GM12875 (cell line): ENCODE measurements around the gene SDK1.

Experiments used
- H3K4me3 ChIP-seq: one replicate; pipeline ENCODE4 v1.5.1; 2011; ENCODE audit warnings: low read depth, low read length, control low read depth
- TF ChIP-seq, protein P1 (sequence below): IDR thresholded peaks from 2 replicates; pipeline ENCODE4 v1.5.1; 2011; ENCODE audit warnings: low read depth, mild to moderate bottlenecking, control low read depth, inconsistent platforms, low read length, moderate library complexity, borderline replicate concordance; ENCODE audit not compliant: insufficient read depth

SDK1 gene

GRCh38 chr7:3358991-3359390 lies 57.9 kb downstream of the SDK1 start:
- TF ChIP-seq, protein P1, sequence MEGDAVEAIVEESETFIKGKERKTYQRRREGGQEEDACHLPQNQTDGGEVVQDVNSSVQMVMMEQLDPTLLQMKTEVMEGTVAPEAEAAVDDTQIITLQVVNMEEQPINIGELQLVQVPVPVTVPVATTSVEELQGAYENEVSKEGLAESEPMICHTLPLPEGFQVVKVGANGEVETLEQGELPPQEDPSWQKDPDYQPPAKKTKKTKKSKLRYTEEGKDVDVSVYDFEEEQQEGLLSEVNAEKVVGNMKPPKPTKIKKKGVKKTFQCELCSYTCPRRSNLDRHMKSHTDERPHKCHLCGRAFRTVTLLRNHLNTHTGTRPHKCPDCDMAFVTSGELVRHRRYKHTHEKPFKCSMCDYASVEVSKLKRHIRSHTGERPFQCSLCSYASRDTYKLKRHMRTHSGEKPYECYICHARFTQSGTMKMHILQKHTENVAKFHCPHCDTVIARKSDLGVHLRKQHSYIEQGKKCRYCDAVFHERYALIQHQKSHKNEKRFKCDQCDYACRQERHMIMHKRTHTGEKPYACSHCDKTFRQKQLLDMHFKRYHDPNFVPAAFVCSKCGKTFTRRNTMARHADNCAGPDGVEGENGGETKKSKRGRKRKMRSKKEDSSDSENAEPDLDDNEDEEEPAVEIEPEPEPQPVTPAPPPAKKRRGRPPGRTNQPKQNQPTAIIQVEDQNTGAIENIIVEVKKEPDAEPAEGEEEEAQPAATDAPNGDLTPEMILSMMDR: no peak
- no peak overlapping the region for H3K4me3 ChIP-seq

DNA sequence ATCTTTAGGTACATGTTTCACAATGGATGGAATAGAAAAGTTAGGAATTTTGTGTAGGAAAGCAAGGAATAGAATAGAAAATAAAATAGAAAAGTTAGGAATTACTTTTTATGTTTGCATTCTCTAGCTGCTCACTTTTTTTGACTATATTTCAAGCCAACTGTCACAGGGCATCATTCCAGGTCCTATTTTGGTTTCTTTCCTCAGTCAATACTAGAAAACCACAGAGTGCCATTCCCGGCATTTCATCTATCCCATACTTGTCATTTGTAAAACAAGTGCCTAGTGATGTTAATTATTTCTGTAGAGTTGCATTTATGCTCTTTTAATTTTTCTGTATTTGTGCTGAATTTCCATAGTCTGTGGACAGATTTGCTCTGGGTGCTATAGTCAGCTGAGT lies 66.2 kb downstream of the SDK1 start:
- TF ChIP-seq, protein P1: no peak
- H3K4me3 ChIP-seq: no peak overlapping the region

DNA sequence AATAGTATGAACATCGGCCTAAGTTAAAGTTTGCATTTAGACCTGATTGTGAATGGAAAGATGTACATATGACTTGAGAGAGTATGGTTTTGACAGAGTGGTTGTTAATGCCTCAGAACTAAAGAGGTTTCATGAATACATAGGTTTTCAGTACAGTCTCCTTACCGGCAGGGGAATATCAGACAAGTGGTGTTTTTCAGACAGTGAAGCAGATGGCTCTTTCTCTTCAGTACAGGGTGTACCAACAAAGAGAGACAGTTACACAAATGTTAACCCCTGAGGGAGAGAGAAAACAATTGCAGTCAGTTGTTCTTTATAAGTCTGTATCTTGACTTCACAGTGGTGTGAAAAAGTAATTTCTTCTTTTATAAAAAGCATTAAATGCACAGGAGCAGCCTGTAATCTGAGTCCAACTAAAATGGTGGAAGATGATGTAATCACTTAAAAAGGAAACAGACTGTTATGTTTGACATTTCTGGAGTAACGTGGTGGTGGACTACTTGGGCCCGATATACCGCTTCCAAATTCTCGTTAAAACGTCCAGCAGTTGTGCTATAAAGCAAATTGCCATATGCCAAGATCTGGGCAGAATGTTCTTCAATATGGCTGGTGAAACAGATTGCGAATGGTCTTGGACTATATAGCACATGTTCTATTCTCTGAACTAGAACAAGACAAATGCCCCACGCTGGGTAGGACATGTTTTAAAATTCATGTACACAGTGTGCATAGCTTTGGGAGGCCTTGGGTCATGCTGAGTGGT lies 69.2 kb downstream of the SDK1 start:
- H3K4me3 ChIP-seq: no peak overlapping the region
- TF ChIP-seq, protein P1: no peak

GRCh38 chr7:3370921-3371320 lies 69.9 kb downstream of the SDK1 start:
- TF ChIP-seq, protein P1: no peak

DNA sequence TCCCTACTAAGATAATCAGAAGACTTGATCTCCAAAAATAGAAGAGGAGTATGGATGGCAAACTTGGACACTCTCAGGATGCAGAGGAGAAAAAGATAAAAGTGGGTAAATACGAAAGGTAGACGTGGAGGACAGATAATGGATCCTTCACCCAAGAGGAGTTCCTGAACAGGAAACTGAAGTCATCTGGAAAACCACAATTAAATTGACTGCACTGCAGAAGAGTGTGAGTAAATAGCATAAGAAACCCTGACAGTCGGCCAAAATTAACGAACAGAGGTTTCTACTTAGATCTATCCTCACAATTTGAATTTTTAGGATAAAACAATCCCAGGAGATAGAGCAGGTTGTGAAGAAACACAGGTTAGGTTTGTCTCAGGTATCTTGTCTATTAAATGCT lies 70.5 kb downstream of the SDK1 start:
- TF ChIP-seq, protein P1: no peak
- no peak overlapping the region for H3K4me3 ChIP-seq

More at GRCh38 chr7:3370921-3371320, 69.9 kb downstream of the SDK1 start:
- H3K4me3 ChIP-seq: no peak overlapping the region

- TF ChIP-seq, protein P1: no peak
- H3K4me3 ChIP-seq: no peak overlapping the region
Measured at GRCh38 chr7:3374239-3374638, 73.2 kb downstream of the SDK1 start.
